Fibroblast of the aortic adventitia (primary cell): Measurements from ENCODE around the gene LCLAT1. TPM values are rescaled to one million over a fixed set of nuclear protein-coding genes. Genes with fewer than 3 reads are reported as not detected.

ENCODE experiments used
- DNase-seq: peaks from one replicate; pipeline ENCODE4 v3.0.0-alpha.2; 2010; ENCODE audit warnings: low read depth
- H3K4me3 ChIP-seq: 2 replicates; pipeline ENCODE4 v1.5.1; 2011; ENCODE audit warnings: low read depth, mild to moderate bottlenecking, control low read depth, low read length, moderate library complexity
- total RNA-seq: library from RNA; depleted of rRNA; stranded (reverse); fragments of >200 nt; gene quantifications from 2 replicates; pipeline ENCODE4 v1.2.3, GENCODE V29; 2012; ENCODE audit warnings: low replicate concordance
- TF ChIP-seq, protein P1 (sequence below): IDR thresholded peaks from 2 replicates; pipeline ENCODE4 v1.5.1; 2011; ENCODE audit warnings: mild to moderate bottlenecking, low read length, control low read depth, inconsistent platforms; ENCODE audit not compliant: insufficient read depth

LCLAT1 gene
- total RNA-seq, 1 donor, result 21.5 TPM

DNA sequence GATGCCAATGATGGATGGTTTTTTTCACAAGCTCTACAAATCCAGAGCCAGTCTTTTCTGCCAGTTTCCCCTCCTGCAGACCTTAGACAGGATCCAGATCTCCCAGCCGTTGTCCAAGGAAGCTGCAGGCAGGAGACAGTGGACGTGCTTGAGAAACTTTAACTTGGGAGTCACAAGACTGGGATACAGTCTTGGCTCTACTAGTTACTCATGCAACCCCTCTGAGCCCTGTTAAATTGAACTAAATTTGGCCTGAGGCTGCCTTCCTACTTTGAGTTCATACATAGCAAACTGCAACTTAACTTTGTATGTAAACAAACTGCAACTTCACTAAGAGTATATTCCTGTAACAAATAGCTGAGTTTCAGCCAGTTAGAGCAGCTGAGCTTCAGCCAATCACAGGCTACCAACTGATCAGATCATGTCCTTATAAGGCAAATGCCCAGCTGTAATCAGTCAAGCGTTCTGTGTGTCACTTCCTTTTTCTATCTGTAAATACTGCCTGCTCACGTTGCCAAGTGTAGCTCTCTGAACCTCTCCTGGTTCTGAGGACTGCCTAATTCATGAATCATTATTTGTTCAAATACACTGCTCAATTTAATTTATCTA is 219.3 kb downstream of the LCLAT1 start:
- peak; percentile 98 for DNase-seq
- TF ChIP-seq, protein P1, sequence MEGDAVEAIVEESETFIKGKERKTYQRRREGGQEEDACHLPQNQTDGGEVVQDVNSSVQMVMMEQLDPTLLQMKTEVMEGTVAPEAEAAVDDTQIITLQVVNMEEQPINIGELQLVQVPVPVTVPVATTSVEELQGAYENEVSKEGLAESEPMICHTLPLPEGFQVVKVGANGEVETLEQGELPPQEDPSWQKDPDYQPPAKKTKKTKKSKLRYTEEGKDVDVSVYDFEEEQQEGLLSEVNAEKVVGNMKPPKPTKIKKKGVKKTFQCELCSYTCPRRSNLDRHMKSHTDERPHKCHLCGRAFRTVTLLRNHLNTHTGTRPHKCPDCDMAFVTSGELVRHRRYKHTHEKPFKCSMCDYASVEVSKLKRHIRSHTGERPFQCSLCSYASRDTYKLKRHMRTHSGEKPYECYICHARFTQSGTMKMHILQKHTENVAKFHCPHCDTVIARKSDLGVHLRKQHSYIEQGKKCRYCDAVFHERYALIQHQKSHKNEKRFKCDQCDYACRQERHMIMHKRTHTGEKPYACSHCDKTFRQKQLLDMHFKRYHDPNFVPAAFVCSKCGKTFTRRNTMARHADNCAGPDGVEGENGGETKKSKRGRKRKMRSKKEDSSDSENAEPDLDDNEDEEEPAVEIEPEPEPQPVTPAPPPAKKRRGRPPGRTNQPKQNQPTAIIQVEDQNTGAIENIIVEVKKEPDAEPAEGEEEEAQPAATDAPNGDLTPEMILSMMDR, result no peak
- H3K4me3 ChIP-seq, result no peak overlapping the region

DNA sequence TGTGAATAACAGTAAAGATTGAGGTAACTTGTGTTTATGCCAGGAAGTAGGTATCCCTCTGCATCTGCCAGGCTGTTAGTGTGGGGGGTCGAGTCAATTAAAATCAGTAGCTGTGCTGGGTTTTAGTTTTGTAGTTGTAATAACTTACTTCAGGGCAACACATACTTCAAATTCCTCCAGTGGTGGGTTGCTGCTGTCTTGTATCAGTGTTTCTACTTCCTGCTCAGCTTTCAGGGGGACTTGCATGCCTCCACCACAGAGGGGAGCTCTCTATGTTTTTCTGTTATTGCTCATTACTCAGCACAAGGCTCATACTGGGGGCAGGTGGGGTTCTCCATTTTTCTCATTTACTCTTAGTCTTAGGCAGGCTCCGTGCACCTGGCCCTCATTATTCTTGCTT is 223.4 kb downstream of the LCLAT1 start:
- TF ChIP-seq, protein P1, result no peak
- no peak overlapping the region for H3K4me3 ChIP-seq

DNA sequence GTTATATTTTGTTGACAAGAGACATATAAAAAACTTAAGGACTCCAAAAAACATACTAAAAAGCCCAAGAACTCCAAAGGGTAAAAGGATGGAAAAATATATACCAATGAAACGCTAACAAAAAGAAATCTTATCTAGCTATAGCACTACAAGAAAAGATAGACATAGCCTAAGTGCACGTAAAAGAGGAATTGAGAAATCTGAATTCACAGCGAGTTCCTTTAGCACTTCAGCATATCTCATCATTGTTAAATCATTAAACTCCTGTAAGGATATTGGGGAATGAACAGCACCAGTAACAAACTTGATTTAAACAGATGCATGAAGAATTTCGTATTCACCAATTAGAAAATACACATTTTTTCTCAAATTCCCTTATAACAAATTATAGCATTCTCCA is 226.1 kb downstream of the LCLAT1 start:
- no peak overlapping the region for H3K4me3 ChIP-seq
- TF ChIP-seq, protein P1, result no peak
- DNase-seq, result no peak

More for the DNA sequence above, 223.4 kb downstream of the LCLAT1 start:
- no peak for DNase-seq

DNA sequence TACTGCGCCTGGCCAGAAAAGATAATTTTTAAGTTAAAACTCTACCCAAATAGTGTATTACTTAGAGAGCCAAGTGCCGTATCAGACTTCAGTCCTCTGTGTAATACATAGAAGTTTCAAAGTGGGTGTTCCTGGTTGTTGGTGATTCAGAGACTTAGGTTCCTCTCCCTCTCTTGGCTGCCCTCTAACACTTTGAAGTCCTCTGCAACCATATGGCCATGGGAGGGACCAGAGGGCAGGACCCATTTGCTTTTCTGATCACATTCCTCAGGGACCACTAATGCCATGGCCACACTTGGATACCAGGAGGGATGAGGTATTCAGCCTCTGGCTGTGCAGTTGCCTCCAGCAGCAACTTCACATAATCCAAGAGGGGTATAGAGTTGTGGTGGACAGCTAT is 228.7 kb downstream of the LCLAT1 start:
- TF ChIP-seq, protein P1, result no peak
- H3K4me3 ChIP-seq, result no peak overlapping the region
- peak; percentile 57 for DNase-seq

DNA sequence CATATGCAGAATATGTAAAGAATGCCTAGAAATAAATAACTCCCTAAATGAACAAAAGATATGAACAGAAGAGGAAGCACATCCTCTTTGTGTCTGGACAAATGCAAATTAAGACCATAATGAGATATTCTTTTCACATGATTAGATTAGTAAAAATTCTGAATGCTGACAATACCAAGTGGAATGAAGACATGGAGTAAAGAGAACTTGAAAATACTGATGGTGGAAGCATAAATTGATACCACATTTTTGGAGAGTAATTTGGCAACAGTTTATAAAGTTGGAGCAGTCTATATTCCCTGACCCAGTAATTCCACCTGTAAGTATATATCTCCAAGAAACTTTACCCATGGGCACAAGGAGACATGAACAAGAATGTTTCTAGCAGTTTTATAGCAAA is 230.2 kb downstream of the LCLAT1 start:
- no peak for DNase-seq
- TF ChIP-seq, protein P1, result no peak
- no peak overlapping the region for H3K4me3 ChIP-seq

DNA sequence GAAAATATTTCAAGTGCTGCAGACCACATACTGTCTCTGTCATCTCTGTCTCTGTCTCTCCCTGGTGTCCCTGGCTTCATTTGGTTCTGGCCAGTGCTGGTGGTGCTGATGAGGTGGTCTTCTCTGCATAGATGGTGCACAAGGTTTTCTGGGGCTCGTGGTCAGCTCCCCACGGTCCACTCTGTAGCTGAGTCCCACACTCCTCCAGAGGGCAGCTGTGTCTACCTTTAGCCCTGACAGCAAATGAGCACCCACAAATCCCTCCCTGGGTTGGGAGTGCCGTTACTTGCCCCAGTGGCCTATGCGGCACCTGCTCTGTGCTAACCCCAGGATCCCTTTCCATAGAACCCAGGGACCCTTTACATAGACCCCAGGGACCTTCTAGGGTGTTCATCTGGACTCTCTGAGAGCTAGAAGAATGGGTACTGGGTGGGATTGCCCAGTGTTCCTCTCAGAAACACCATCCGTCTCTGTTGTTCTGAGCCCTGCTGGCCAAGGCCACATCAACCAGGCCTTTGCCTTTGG is 230.9 kb downstream of the LCLAT1 start:
- H3K4me3 ChIP-seq, result no peak overlapping the region
- TF ChIP-seq, protein P1, result no peak
- DNase-seq, result no peak
